Ascending aorta (tissue), 2 donors: ENCODE measurements around the gene PREX1. TPM values are rescaled to one million over a fixed set of nuclear protein-coding genes. Genes with fewer than 3 reads are reported as not detected.
A peak's percentile ranks its signal among the peaks of the same experiment; 100 is the strongest.

Source experiments
- DNase-seq, 2 donors: peaks; one replicate each; pipeline ENCODE4 v3.0.0-alpha.2; 2019; ENCODE audit warnings: low spot score in 2 of 2
- H3K27ac ChIP-seq, 2 donors: fragments of 200-600 bp; sonication (generic); one replicate each; pipeline ENCODE4 v1.5.1; 2016 to 2017; ENCODE audit warnings: mild to moderate bottlenecking in 1 of 2
- H3K27me3 ChIP-seq: fragments of 200-600 bp; sonication (generic); one replicate; pipeline ENCODE4 v1.5.1; 2017
- H3K36me3 ChIP-seq, 2 donors: fragments of 200-600 bp; sonication (generic); one replicate each; pipeline ENCODE4 v1.5.1; 2016
- H3K4me1 ChIP-seq, 2 donors: fragments of 200-600 bp; sonication (generic); one replicate each; pipeline ENCODE4 v1.5.1; 2016 to 2017; ENCODE audit warnings: mild to moderate bottlenecking in 1 of 2
- H3K4me3 ChIP-seq, 2 donors: fragments of 200-600 bp; sonication (generic); one replicate each; pipeline ENCODE4 v1.5.1; 2016 to 2017; ENCODE audit warnings: mild to moderate bottlenecking in 1 of 2
- H3K9me3 ChIP-seq, 2 donors: fragments of 200-600 bp; sonication (generic); one replicate each; pipeline ENCODE4 v1.5.1; 2016
- CTCF ChIP-seq, 3 experiments: fragments of 200-600 bp in 2 of 3; fragments of 450-650 bp in 1 of 3; sonication (generic) in 2 of 3; IDR thresholded peaks; one replicate each; pipeline ENCODE4 v1.5.1; 2016 to 2019; ENCODE audit warnings: antibody characterized with exemption in 3 of 3, mild to moderate bottlenecking in 1 of 3, moderate library complexity in 1 of 3
- intact Hi-C: fragments of 100-400 bp; cut with DNase I; formaldehyde crosslinking; loops from one replicate; pipeline ENCODE4 v1.15.1; 2023
- total RNA-seq: library from RNA; depleted of rRNA; stranded (reverse); fragments of >200 nt; gene quantifications from one replicate; pipeline ENCODE4 v1.1.0, GENCODE V29; 2016

Gene PREX1
- total RNA-seq, 1 donor from 2014 or later = 75.4 TPM

GRCh38 chr20:48705240-48706115 lies 122.3 kb downstream of the PREX1 start:
- no peak for TF ChIP-seq CTCF (IDR thresholded peaks at IDR 0.05)
- Histone ChIP-seq H3K4me1 (peaks cover 29 to 79% of the 10 kb centered on the region in 2 donors), H3K27me3 (no peaks in the 10 kb centered on the region), H3K36me3 (peaks cover 0 to 6% of the 10 kb centered on the region in 2 donors), H3K9me3 (no peaks in the 10 kb centered on the region), H3K27ac (peak overlapping the region; percentile 82 to 96), H3K4me3 (no peak overlapping the region)
- intact Hi-C loops = no loop called here
- no peak for DNase-seq

- H3K4me3 ChIP-seq = no peak overlapping the region
- no peak for TF ChIP-seq CTCF (IDR thresholded peaks at IDR 0.05)
- peaks cover 0 to 7% of the 10 kb centered on the region in 2 donors for H3K36me3 ChIP-seq
- DNase-seq = no peak
- H3K27ac ChIP-seq = peak overlapping the region; percentile 74 to 96
- H3K27me3 ChIP-seq = no peaks in the 10 kb centered on the region
- H3K4me1 ChIP-seq = peaks cover 23 to 75% of the 10 kb centered on the region in 2 donors
- no peaks in the 10 kb centered on the region for H3K9me3 ChIP-seq
- intact Hi-C loops = loop anchor here (1.0 kb wide), 1 partner anchor 17 kb away; no protein-coding TSS in a partner anchor
Observed at GRCh38 chr20:48704761-48705160, 123.0 kb downstream of the PREX1 start.

- DNase-seq = peak in 1 of 2 donors; percentile 84
- Histone ChIP-seq H3K9me3 (no peaks in the 10 kb centered on the region), H3K36me3 (peaks cover 0 to 7% of the 10 kb centered on the region in 2 donors), H3K27me3 (no peaks in the 10 kb centered on the region), H3K27ac (peak overlapping the region; percentile 74 to 96), H3K4me3 (peak overlapping the region in 1 of 2 donors; percentile 33), H3K4me1 (peaks cover 23 to 72% of the 10 kb centered on the region in 2 donors)
- no peak for TF ChIP-seq CTCF (IDR thresholded peaks at IDR 0.05)
- intact Hi-C loops = loop anchor here (1.0 kb wide), 1 partner anchor 18 kb away; no protein-coding TSS in a partner anchor
Observed at GRCh38 chr20:48703511-48704219, 124.1 kb downstream of the PREX1 start.

- H3K9me3 ChIP-seq = no peaks in the 10 kb centered on the region
- H3K4me3 ChIP-seq = peak overlapping the region in 1 of 2 donors; percentile 33
- intact Hi-C loops = no loop called here
- peak in 1 of 2 donors; percentile 82 for DNase-seq
- TF ChIP-seq CTCF (IDR thresholded peaks at IDR 0.05) = no peak
- peaks cover 0 to 7% of the 10 kb centered on the region in 2 donors for H3K36me3 ChIP-seq
- no peaks in the 10 kb centered on the region for H3K27me3 ChIP-seq
- peak overlapping the region; percentile 74 to 96 for H3K27ac ChIP-seq
- peaks cover 22 to 72% of the 10 kb centered on the region in 2 donors for H3K4me1 ChIP-seq
Observed at GRCh38 chr20:48703107-48703506, 124.7 kb downstream of the PREX1 start.

GRCh38 chr20:48702455-48702913 lies 125.3 kb downstream of the PREX1 start:
- no peak for TF ChIP-seq CTCF (IDR thresholded peaks at IDR 0.05)
- H3K36me3 ChIP-seq = peaks cover 0 to 7% of the 10 kb centered on the region in 2 donors
- H3K27ac ChIP-seq = peak overlapping the region; percentile 74 to 96
- H3K4me1 ChIP-seq = peaks cover 17 to 72% of the 10 kb centered on the region in 2 donors
- no peak for DNase-seq
- H3K4me3 ChIP-seq = no peak overlapping the region
- intact Hi-C loops = no loop called here
- no peaks in the 10 kb centered on the region for H3K27me3 ChIP-seq
- H3K9me3 ChIP-seq = no peaks in the 10 kb centered on the region
